HL-60 (cell line): ENCODE results near the gene TLE3.

ENCODE experiments used
- DNase-seq, 2 experiments: peaks; one replicate each; pipeline ENCODE4 v3.0.0-alpha.2; 2010 to 2020; ENCODE audit warnings: low read depth in 1 of 2, low spot score in 1 of 2
- H3K27ac ChIP-seq: fragments of 250-450 bp; sonication (Bioruptor Pico); replicated peaks from 2 replicates; pipeline ENCODE4 v1.5.1; 2020; ENCODE audit warnings: mild to moderate bottlenecking, moderate library complexity
- H3K27me3 ChIP-seq: fragments of 250-450 bp; sonication (Bioruptor Pico); 2 replicates; pipeline ENCODE4 v1.5.1; 2021; ENCODE audit warnings: mild to moderate bottlenecking, moderate library complexity; ENCODE audit not compliant: insufficient read depth, poor library complexity, severe bottlenecking
- H3K4me3 ChIP-seq: replicated peaks from 2 replicates; pipeline ENCODE4 v1.5.1; 2011; ENCODE audit warnings: mild to moderate bottlenecking, control low read depth, low read length; ENCODE audit not compliant: insufficient read depth
- GABPA ChIP-seq: IDR thresholded peaks from 2 replicates; pipeline ENCODE4 v1.6.1; 2012; ENCODE audit warnings: low read depth
- POLR2AphosphoS5 ChIP-seq: IDR thresholded peaks from 2 replicates; pipeline ENCODE4 v1.6.1; 2012; ENCODE audit warnings: low read depth
- SPI1 ChIP-seq: IDR thresholded peaks from 2 replicates; pipeline ENCODE4 v1.6.1; 2012; ENCODE audit warnings: low read depth, mild to moderate bottlenecking, borderline replicate concordance
- TF ChIP-seq, protein P1 (sequence below): IDR thresholded peaks from one replicate; pipeline ENCODE4 v1.5.1; 2011; ENCODE audit warnings: low read length, control low read depth, inconsistent platforms; ENCODE audit not compliant: insufficient read depth
- TF ChIP-seq, protein P2 (sequence below): IDR thresholded peaks from 2 replicates; pipeline ENCODE4 v1.6.1; 2012; ENCODE audit warnings: low read depth; ENCODE audit not compliant: insufficient replicate concordance

The TLE3 gene

GRCh38 chr15:70065006-70065722 lies 32.6 kb downstream of the TLE3 start:
- no peaks in the 10 kb centered on the region for H3K27me3 ChIP-seq
- TF ChIP-seq, protein P1, sequence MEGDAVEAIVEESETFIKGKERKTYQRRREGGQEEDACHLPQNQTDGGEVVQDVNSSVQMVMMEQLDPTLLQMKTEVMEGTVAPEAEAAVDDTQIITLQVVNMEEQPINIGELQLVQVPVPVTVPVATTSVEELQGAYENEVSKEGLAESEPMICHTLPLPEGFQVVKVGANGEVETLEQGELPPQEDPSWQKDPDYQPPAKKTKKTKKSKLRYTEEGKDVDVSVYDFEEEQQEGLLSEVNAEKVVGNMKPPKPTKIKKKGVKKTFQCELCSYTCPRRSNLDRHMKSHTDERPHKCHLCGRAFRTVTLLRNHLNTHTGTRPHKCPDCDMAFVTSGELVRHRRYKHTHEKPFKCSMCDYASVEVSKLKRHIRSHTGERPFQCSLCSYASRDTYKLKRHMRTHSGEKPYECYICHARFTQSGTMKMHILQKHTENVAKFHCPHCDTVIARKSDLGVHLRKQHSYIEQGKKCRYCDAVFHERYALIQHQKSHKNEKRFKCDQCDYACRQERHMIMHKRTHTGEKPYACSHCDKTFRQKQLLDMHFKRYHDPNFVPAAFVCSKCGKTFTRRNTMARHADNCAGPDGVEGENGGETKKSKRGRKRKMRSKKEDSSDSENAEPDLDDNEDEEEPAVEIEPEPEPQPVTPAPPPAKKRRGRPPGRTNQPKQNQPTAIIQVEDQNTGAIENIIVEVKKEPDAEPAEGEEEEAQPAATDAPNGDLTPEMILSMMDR: no peak
- no peak for TF ChIP-seq SPI1
- TF ChIP-seq, protein P2, sequence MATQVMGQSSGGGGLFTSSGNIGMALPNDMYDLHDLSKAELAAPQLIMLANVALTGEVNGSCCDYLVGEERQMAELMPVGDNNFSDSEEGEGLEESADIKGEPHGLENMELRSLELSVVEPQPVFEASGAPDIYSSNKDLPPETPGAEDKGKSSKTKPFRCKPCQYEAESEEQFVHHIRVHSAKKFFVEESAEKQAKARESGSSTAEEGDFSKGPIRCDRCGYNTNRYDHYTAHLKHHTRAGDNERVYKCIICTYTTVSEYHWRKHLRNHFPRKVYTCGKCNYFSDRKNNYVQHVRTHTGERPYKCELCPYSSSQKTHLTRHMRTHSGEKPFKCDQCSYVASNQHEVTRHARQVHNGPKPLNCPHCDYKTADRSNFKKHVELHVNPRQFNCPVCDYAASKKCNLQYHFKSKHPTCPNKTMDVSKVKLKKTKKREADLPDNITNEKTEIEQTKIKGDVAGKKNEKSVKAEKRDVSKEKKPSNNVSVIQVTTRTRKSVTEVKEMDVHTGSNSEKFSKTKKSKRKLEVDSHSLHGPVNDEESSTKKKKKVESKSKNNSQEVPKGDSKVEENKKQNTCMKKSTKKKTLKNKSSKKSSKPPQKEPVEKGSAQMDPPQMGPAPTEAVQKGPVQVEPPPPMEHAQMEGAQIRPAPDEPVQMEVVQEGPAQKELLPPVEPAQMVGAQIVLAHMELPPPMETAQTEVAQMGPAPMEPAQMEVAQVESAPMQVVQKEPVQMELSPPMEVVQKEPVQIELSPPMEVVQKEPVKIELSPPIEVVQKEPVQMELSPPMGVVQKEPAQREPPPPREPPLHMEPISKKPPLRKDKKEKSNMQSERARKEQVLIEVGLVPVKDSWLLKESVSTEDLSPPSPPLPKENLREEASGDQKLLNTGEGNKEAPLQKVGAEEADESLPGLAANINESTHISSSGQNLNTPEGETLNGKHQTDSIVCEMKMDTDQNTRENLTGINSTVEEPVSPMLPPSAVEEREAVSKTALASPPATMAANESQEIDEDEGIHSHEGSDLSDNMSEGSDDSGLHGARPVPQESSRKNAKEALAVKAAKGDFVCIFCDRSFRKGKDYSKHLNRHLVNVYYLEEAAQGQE: no peak
- no peak for TF ChIP-seq POLR2AphosphoS5
- no peak for DNase-seq
- no peak overlapping the region for H3K27ac ChIP-seq
- H3K4me3 ChIP-seq: no peak overlapping the region

DNA sequence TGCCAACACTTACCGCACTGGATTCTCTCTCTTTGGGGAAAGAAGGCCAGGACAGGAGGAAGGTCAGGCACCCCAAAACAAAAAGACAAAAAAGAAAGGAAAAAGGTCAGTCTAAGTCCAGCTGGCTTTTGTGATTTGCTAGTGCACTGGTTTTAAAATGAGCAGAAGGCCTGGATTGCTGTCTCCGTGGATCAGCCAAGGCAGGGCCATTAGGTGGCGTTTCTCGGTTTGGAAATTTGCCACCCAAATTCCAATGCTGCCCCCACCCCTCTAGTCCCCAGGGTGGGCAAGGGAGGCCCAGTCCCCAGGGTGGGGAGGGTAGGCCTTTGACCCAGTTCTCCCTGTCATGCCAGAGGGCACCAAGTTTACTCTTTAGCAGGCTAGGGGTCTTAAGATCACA lies 33.3 kb downstream of the TLE3 start:
- TF ChIP-seq, protein P2: no peak
- TF ChIP-seq SPI1 (no peak), GABPA (no peak), POLR2AphosphoS5 (no peak)
- TF ChIP-seq, protein P1: no peak
- no peak overlapping the region for H3K27ac ChIP-seq
- no peak overlapping the region for H3K4me3 ChIP-seq
- no peak for DNase-seq
- H3K27me3 ChIP-seq: no peaks in the 10 kb centered on the region

DNA sequence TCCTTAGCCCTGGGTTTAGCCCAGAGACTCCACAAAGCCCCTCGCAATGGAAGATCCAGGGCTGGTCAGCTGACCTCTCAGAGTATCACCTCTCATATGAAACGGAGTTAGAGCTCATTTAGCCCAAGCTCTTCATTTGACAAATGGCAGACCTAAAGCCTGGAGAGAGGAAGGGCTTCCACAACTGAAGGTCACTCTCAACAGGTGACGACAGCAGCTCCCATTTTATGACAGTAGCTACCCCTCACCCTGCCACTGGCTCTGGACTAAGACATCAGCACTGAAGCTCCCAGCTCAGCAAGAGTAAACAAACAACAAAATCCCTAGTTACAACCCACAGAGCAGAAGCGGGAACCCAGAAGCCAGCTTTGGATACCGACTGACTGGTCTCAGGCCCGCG lies 33.7 kb downstream of the TLE3 start:
- TF ChIP-seq SPI1 (no peak), GABPA (no peak), POLR2AphosphoS5 (no peak)
- TF ChIP-seq, protein P2: no peak
- TF ChIP-seq, protein P1: no peak
- H3K27ac ChIP-seq: no peak overlapping the region
- no peaks in the 10 kb centered on the region for H3K27me3 ChIP-seq
- no peak for DNase-seq
- no peak overlapping the region for H3K4me3 ChIP-seq
